ENCODE measurements around the gene OSBP2.

OSBP2 gene

DNA sequence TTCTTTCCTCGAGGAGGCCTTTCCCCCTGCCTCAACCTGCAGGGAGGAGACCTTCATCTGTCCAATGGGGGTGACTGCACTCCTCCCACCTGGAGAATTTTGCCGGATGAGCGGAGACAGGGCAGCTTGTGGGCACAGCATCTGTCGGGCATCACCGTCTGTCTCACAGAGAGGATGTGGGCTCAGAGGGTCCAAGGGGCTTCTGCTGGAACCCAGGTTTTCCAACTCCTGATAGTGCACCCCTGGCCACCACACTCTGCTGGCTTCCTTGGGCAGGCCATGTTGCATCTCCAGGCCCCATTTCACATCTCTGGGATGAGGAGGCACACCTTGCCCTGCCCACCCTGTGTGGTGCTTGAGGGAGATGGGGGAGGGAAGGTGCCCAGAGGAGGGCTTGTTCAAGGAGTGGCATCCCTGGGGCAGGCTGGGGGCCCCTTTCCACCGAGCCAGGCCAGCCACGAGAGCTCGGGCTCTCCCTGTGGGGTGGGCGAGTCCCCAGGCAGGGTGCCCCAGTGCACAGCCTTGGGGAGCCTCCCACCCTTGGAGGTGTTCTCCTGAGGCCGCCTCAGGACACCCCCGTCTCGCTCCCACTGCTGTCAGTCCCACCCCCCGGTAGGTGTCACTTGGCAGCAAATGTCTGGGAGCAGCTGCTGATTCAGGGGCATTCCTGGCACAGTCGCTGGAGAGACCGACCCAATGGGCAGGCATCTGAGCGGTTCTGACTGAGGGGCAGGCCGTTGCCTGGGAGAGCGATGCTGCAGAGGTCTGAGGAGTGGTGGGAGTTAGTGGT is 189.7 kb downstream of the OSBP2 start:
- DNase-seq, result no peak

DNA sequence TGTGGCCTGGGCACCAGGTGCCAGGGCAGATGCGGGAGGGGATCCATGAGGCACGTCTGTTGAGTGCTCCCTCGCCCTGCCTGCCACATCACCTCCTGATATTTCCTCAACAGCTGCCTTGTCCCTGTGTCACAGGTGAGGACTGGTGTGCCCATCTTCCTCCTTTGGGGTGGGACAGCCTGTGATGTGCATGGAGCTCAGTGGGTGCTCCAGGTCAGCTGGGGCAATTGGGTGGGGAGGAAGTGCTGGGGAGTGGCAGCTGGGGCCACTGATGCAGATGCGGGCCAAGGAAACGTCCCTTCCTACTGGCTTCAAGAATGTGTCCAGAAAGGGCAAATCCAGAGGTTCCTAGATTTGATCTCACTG is 190.3 kb downstream of the OSBP2 start:
- no peak for DNase-seq

DNA sequence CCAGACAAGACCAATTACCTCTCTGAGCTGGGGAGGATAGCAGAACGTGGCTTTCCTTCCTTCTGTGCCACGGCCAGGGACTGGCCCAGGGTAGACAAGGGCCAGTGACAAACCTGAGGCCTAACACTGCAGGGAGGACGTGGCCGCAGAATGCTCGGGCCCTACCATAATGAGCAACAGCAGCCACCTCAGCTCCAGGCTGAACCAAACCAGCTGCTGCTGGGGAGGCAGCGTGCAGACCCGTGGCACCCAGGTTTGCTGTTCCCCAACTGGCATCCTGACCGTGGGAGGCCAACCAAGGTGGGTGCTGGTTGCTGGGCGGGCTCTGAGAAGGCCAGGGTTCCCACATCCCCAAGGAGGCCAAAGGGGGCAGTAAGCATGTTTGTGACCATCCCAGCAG is 190.9 kb downstream of the OSBP2 start:
- DNase-seq, result no peak

DNA sequence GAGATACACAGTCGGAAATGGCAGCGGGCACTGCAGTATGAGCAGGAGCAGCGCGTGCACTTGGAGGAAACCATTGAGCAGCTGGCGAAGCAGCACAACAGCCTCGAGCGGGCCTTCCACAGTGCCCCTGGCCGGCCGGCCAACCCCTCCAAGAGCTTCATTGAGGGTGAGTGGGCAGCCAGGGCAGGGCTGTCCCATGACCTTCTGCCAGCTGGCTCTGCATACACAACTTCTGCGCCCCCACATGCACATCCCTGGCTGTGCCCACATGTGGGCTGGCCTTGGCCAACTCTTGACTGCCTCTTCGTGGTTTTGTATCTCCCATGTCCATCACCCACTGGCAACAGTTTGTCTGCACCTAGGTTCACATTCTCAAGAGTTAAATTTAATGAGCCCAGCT is 192.8 kb downstream of the OSBP2 start:
- DNase-seq, result peak; percentile 38

DNA sequence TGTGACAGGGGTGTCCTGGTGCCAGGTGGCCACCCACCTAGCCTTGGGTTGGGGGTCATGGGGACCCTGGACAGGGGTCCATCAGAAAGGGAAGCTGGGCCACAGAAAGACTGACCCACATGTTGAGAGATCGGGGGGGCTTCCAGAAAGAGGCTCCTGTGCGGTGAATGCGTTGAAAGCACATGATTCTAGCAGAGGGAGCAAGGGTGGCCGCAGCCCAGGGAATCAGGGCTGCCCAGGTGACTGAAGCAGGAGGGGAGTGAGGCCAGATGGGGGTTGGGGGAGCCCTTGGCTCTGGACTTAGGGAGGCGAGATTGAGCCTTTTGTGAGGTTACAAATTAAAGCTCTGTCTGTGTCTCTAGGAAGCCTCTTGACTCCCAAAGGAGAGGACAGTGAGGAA is 193.2 kb downstream of the OSBP2 start:
- no peak for DNase-seq

DNA sequence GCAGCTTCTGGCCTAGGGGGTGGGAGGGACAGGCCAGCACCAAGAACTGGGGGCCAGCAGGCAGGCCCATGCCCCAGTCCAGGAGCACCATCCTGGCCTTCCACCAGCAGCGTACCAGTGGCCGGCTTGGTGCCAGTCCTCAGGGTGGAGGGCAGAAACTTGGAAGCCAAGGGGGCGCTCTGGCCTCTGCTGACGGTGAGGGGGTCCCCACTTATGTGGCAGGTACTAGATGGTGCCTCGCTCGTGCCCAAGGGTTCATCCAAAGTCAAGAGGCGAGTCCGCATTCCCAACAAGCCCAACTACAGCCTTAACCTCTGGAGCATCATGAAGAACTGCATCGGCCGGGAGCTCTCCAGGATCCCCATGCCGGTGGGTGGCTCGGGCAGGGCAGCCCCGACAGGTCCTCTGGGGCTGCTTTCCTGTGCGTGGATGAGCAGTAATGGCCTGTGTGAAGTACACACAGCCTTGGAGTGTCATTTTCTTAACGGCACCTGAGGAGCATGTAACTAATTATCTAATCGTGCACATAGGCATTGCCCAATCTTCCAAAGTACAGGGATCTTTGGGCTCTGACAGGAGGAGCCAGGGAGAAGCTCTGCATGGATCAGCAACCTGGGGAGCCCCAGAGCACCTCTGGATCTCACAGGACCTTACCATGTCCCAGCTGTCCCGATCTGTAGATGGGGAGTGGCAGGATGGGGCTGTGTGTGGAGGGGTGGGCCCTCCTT is 194.8 kb downstream of the OSBP2 start:
- peak; percentile 43 for DNase-seq

DNA sequence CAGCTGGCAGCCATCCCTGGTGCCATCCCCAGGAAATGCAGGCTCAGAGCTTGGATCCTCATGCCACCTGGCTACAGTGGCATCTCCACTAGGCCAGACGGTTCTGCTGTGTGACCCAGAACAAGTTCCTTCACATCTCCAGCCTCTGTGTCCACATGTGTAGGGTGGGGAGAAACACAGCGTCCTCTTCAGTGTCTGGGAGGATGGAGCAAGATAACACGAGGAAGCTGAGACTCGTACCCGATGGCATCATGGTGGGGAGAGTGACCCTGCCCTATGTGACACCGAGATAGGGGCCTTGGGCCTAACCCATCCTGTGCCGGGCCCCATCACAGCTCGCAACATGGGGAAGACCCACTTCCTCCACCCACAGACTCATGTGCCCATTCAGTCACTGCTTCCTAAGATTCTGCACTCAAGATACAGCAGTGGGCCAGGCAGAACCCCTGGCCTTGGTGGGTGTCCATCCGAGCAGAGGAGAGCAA is 195.4 kb downstream of the OSBP2 start:
- peak; percentile 43 for DNase-seq

DNA sequence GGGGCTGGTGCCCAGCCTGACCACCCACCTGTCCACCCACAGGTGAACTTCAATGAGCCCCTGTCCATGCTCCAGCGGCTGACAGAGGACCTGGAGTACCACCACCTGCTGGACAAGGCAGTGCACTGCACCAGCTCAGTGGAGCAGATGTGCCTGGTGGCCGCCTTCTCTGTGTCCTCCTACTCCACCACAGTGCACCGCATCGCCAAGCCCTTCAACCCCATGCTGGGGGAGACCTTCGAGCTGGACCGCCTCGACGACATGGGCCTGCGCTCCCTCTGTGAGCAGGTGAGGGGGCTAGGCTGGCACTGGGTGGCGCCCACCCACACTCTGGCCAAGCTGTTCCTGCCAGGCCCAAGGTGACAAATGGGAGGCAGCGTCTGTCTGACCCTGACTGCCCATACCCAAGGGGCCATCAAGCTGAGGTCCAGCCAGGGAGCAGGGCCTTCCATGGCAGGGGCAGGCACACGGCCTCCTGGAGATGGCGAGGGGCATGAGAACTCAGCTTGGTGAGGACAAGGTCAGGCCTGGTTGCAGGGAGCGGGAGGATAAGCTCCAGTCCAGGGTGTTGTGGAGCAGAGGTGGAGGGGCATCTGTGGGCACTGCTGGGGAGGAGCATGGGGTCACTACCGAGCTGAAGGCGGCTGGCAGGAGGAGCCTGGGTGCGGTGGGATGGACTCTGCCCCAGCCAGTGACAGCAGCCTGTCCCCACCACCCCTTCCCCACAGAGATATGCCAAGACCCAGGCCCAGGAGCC is 196.2 kb downstream of the OSBP2 start:
- peak; percentile 70 for DNase-seq

DNA sequence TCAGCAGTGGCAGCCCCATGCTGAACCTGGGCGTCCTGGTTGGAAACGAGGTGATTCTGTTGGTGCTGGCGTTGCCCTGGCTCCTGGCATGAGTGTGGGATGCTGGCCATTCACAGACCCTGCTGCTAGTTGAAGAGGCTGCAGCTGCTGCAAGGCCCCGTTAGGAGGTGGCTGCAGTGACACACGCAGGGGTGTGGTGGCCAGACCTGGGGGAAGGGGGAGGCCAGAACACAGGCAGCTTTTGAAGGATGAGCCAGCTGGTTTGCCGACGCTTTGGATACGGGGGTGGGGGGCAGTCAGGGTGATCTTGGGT is 196.7 kb downstream of the OSBP2 start:
- peak; percentile 52 for DNase-seq

DNA sequence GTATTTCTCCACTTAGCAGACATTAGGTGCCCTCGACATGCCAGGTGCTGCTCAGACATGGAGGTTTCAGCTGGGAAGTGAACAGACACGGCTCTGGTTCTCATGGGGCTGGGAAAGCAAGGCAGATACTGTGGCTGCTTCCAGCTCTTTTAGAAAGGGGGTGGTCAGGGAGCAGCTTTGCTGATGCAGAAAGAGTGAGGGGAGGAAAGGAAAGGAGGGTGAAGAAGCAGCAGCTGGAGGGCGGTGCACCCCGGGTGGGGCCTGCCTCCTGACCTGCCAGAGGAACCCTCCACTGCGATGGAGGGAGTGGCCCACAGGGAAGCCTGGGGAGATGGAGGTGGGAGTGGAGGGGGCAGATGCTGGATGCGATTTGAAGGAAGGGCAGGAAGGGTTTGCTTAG is 197.1 kb downstream of the OSBP2 start:
- DNase-seq, result peak; percentile 37

DNA sequence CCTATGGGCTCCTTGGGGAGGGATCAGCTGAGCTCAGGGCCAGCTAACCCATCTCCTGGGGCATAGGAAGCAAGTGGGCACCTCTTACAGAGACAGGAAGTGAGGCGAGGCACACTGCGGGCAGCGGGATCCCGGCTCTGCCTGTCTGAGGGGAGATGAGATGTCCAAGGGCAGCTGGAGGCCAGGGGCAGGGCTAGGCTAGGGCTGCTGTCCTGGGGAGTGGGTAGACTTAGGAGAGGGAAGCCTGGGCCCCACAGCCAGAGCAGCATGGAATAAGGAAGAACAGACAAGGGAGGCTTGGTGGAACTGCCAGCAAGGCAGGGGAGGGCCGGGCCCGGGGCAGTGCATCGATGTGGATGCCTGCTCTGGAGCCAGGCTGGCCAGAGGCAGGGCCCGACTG is 197.6 kb downstream of the OSBP2 start:
- peak; percentile 54 for DNase-seq

DNA sequence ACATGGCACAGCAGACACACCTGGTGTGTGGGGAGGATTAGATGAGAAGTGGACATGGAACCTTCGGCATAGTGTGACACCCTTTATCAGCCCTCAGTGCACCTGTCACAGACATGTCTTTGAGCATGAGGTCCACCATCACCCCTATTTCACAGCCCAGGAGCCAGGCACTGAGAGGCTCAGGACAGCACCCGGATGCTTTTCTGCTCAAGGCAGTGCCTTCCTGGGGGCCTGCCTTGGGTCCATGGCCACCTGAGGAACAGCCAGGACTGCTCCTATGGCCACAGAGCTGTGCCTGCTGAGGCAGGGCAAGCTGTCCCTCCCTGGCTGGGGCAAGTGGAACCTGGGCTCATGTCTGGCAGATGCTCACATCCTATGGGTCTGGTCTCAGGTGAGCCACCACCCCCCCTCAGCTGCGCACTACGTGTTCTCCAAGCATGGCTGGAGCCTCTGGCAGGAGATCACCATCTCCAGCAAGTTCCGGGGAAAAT is 198.1 kb downstream of the OSBP2 start:
- DNase-seq, result no peak

DNA sequence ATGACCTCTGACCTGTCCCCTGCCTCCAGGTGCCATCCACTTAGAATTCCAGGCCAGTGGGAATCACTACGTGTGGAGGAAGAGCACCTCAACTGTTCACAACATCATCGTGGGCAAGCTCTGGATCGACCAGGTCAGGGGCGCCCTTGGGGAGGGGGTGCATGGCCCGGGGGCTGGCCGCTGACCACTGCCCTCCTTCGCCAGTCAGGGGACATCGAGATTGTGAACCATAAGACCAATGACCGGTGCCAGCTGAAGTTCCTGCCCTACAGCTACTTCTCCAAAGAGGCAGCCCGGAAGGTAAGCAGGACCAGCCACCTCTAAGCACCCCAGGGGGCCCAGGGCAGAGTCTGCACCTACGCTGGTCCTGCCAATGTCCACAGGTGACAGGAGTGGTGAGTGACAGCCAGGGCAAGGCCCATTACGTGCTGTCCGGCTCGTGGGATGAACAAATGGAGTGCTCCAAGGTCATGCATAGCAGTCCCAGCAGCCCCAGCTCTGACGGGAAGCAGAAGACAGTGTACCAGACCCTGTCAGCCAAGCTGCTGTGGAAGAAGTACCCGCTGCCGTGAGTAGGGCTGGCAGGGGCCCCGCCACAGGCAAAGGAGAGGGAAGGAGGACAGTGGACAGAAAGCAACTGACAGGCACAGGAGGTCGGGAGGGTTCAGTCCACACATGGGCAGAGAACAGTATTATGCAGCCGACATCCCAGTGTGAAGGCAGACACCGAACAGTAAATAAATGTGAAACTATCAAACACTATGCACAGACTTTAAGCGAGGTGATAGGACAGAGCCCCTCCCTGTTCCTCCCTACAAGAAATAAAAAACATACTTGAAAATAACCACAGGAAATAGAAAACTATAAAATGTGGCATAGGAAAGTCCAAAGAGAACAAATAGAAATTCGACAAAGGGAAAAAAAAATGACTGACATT is 199.0 kb downstream of the OSBP2 start:
- DNase-seq, result no peak

DNA sequence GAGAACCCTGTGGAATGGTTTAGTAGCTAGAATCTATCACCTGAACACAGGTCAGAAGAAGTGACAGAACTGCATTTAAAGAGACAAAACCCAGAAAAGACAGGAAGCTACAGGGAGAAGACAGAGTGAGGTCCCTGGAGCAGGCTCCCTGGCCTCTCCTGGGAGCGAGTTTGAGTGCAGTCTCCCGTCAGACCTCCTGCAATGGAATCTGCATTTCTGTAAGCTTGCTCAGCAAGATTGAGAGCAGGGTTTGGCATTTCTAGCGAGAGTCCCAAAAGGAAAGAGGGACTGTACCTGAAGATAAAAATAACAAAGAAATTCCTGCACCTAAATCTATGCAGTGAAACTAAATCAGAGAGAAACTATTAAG is 199.7 kb downstream of the OSBP2 start:
- no peak for DNase-seq

DNA sequence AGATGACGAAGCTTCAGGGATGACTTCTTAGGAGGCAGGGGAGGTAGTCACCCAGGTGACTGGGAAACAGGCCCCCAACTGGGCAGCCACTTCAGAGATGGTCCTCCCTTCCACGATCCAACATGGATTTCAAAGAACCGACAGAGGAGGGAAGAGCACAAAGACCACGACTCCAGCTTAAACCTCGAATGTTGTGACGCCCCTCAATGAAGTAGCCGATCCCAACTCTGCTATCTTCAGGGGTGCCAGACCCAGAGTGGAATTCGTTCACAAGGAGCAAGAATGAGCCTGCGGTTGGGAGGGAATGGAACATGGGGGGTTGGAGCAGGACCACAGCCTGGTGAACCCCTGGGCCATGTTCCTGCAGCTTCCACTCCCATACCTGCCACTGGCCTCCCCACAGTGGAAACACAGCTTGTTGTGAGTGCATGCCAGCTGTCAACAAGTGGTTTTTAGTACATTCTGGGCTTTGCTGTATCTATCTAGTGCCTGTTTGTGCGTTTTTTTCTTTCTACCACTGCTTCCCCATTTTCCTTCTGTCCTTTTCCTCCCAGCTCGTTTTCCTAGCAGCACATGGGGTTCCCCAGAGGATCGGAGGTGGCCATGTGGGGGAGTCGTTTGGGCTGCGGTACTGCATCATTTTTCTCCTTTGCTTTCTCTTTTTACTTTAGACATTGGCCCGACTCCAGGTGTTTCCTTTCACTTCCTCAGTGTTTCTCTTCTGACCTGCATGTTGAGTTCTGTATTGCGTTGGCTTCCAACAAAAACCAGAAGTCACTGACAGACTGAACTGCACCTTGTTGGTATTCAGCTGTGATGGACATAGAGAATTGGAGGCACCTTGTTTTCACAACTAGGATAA is 208.1 kb downstream of the OSBP2 start:
- no peak for DNase-seq

DNA sequence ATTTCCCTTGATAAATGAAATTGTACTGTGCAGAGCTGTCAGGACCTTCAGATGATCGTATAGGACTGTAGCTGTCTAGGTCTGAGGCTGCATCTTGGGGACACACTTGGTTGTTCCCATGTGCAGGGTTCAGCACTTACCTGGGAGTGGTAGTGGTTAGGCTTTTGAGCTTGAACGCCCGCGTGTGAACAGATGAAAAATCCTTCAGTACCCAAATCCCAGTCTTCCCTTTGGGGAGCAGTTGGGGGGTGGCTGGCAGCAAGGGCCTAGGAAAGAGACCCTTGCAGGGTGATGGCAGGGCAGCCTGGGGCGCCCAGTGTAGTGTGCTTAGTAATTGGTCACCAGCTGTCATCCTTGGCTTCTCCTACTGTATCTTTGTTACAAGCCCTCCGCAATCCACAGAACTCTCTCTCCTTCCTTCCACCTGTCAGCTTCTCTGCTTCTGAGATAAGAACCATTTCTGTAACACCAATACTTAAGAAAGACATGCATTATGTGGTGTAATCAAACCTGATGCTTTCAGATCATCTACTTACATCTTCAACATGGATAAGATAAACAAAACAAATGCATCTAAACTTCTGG is 209.3 kb downstream of the OSBP2 start:
- no peak for DNase-seq

DNA sequence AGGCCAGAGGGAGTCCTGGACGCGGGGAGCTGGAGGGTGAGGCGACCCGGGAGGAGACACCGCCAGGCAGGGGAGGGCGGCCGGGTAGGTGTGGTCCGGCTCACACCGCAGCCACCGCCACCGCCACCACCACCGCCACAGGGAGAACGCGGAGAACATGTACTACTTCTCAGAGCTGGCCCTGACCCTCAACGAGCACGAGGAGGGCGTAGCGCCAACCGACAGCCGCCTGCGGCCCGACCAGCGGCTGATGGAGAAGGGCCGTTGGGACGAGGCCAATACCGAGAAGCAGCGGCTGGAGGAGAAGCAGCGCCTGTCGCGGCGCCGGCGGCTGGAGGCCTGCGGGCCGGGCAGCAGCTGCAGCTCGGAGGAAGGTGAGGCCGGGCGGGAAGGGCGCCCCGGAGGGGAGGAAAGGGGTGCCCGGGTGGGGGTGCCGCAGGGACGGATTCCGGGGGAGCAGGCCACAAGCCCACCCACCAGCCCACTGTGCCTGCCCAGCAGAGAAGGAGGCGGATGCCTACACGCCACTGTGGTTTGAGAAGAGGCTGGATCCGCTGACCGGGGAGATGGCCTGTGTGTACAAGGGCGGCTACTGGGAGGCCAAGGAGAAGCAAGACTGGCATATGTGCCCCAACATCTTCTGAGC is 211.1 kb downstream of the OSBP2 start:
- no peak for DNase-seq

DNA sequence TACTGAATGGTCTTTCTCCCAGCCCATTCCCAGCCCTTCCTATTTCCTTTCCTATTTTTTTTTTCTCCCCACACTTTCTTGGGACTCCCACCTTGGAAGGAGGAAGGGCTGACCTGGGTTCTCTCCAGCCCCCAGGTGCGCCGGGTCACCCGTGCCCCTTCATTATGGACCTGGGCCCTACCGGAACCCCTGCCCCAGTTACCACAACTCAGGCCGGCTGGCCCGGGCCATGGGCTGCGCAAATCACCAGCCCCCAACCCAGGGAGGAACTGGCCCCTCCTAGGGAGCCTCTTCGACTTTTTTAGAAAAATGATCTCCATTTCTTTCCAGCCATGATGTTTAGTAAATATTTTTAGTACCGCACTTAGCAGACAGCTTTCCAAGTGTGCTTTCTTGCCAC is 211.7 kb downstream of the OSBP2 start:
- DNase-seq, result no peak

DNA sequence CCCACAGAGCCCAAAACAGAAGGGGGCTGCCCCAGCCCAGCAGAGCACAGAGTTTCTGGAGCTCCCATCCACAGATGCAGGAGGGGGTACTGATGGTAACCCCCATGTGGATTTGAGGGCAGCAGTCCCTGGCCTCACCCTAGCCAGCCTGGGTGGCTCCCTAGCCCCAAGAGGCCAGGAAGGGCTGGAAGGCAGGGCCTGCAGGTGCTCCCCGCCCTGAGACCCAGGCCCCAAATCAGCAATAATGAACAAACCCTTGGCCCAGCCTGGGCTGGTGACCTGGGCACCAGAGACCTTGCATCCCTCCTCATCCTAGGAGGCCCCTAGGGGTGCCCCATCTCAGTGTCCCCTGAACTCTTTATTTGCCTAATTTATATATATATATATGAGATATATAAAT is 212.3 kb downstream of the OSBP2 start:
- DNase-seq, result no peak

DNA sequence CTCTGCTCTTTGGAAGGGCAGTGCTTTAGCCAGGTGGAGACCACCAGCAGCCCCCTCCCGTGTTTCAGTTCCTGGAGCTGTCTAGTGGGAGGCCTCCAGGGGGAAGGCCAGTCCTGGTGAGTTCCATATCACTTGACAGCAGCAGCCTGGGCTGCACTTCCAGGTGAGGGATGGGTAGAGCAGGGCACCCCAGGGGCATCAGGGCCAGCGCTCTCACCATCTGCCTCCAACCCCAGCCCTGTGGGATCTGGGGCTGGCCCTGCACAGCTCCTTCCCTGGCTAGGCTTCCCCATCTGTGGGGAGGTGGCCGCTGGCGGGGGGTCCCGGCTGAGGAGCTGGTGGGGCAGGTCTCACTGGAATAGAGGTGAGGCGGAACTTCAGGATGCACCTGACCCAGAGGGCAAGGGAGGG is 213.4 kb downstream of the OSBP2 start:
- DNase-seq, result no peak

DNA sequence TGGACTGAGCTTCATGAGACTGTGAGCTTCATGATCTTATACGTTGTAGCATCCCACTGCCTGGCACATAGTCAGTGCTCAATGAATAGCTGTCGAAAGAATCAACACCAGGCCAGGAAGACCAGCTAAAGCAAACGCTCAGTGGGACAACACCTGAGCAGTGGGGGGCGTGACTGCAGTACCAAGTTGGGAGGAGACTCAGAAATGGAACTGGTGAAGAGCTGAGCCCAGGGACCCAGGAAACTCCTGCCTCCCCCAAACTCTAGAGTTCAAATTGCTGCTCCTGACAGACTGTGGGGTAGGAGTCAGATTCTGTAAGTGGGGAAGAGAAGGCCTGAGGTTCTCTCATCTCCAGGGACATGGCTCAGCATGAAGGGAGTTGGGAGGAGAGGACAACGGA is 214.6 kb downstream of the OSBP2 start:
- DNase-seq, result no peak

Data from activated effector memory CD4-positive, alpha-beta T cell treated with anti-CD3 and anti-CD28 coated beads, Interleukin-2, amount 50 U/mL, for 16 hours (primary cell).